Measurements from ENCODE around the gene CASK.

DNA sequence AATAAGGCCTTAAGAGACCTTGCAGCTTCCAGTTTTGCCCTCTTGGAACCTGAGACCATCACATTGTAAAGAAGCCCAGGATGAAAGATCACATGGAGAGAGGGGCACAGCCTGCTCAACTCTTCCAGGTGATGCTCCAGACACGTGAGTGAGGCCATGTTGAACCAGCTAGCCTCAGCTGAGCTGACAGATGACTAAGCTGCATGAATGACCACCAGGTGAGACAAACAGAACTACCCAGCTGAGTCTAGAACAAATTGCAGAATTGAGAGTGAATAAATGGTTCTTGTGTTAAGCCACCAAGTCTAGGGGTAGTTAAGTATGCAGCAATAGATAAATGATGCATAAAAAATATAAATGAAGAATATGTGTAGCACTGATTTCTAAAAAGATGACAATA is 216.1 kb downstream of the CASK start:
- TF ChIP-seq CTCF (conservative IDR thresholded peaks at IDR 0.05 in 1 of 2, IDR thresholded peaks at IDR 0.05 in 1 of 2; ENCODE audit: low read depth in 1 of 2, low read length in 2 of 2) (no peak), EZH2 (IDR thresholded peaks at IDR 0.05; ENCODE audit: low read length, missing control alignments) (no peak)

Data from fibroblast of lung (primary cell).